ENCODE results near the gene TRIP12. TPM values are rescaled to one million over a fixed set of nuclear protein-coding genes. Genes with fewer than 3 reads are reported as not detected.

TRIP12 gene
- total RNA-seq, 4 donors from 2014 or later, result 112 to 156 (median 129) TPM

DNA sequence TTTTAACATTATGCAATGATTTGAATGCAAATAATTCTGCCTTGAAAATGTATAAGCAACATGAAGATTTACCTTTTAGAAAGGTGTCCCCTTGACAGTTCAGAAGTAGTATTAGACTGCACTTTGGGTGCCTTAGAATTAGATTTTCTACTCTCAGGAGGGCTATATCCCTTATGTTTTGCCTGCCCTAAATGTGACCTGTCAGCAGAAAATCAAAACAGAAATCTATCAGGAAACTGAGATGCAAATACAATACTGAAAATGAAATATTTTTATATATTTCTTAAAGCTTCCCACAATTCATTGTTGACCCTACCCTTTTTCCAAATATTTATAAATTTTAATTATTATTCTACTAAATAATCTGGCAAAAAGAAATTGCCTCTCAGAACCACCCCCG, 61.5 kb downstream of the TRIP12 start:
- intact Hi-C loops (cut with DNase I; ENCODE audit: low total_unique reads), result no loop called here
- DNase-seq (ENCODE audit: low spot score in 2 of 2), result no peak
- TF ChIP-seq, protein P1, sequence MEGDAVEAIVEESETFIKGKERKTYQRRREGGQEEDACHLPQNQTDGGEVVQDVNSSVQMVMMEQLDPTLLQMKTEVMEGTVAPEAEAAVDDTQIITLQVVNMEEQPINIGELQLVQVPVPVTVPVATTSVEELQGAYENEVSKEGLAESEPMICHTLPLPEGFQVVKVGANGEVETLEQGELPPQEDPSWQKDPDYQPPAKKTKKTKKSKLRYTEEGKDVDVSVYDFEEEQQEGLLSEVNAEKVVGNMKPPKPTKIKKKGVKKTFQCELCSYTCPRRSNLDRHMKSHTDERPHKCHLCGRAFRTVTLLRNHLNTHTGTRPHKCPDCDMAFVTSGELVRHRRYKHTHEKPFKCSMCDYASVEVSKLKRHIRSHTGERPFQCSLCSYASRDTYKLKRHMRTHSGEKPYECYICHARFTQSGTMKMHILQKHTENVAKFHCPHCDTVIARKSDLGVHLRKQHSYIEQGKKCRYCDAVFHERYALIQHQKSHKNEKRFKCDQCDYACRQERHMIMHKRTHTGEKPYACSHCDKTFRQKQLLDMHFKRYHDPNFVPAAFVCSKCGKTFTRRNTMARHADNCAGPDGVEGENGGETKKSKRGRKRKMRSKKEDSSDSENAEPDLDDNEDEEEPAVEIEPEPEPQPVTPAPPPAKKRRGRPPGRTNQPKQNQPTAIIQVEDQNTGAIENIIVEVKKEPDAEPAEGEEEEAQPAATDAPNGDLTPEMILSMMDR (IDR thresholded peaks at IDR 0.05), result no peak
- no peak for TF ChIP-seq POLR2A (IDR thresholded peaks at IDR 0.05)
- WGBS, 2 donors, result 96 to 98% methylated on average over 1 of the region's 1 CpG
- H3K4me3 ChIP-seq (ENCODE audit: low read depth, poor library complexity, severe bottlenecking), result no peak overlapping the region

DNA sequence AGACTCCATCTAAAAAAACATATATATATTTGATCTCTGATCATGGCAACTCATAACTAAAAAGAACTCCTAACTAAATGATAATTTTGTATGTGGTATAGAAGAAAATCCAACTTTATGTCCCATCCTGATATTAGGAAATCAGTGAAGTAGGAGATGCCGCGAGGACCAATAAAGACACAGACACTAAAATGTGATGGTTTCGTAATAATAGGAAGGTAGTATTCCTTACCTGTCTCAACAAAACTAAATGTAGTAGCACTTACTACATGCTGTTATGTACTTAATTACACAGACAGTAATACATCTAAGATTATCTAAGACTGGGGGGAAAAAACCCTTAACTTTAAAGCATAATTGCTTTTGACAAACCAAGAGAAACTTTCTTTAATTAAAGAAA, 63.5 kb downstream of the TRIP12 start:
- TF ChIP-seq POLR2A (IDR thresholded peaks at IDR 0.05), result no peak
- TF ChIP-seq, protein P1 (IDR thresholded peaks at IDR 0.05), result no peak
- WGBS, 2 donors, result 97 to 98% methylated on average over 3 of the region's 3 CpGs
- H3K4me3 ChIP-seq (ENCODE audit: low read depth, poor library complexity, severe bottlenecking), result no peak overlapping the region
- no peak for DNase-seq (ENCODE audit: low spot score in 2 of 2)
- intact Hi-C loops (cut with DNase I; ENCODE audit: low total_unique reads), result no loop called here

DNA sequence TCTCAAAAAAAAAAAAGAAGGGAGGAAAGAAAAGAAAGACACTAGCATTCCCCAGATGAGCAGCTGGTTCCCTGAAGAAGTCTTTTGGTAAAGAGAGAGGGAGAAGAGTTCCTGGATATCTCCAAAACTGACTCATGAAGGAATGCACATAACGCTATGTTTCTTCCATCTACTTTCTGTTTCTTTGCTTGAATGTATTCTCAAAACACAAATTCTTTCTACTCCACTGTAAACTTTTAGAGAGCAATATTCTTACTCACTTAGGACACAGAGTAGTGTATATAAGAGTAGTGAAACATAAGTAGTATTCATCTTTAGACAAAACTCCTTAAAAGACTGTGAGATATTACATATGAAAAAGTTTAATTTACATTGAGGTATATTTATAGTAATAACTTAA, 64.2 kb downstream of the TRIP12 start:
- 95 to 97% methylated on average over 1 of the region's 1 CpG for WGBS, 2 donors
- no peak for DNase-seq (ENCODE audit: low spot score in 2 of 2)
- H3K4me3 ChIP-seq (ENCODE audit: low read depth, poor library complexity, severe bottlenecking), result no peak overlapping the region
- TF ChIP-seq, protein P1 (IDR thresholded peaks at IDR 0.05), result no peak
- no peak for TF ChIP-seq POLR2A (IDR thresholded peaks at IDR 0.05)
- intact Hi-C loops (cut with DNase I; ENCODE audit: low total_unique reads), result no loop called here

DNA sequence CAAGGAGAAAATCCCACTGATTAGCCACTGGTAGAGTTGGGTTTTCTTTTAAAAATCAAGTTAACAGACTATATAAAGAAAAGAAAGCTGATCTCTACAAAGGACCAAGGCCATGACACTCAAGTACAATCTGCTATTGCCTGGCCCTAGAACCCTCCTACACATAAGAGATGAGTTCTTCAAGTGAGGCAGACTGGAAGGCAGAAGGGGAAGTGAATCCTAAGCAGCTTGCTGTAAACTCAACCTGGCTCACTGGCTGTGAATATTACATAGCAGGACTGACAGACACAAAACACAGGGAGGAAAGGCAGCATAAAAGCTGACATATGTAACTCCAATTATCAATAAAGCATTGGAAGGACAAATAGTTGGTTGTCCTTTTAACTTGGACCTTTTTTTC, 65.4 kb downstream of the TRIP12 start:
- TF ChIP-seq, protein P1 (IDR thresholded peaks at IDR 0.05), result no peak
- TF ChIP-seq POLR2A (IDR thresholded peaks at IDR 0.05), result no peak
- H3K4me3 ChIP-seq (ENCODE audit: low read depth, poor library complexity, severe bottlenecking), result no peak overlapping the region
- intact Hi-C loops (cut with DNase I; ENCODE audit: low total_unique reads), result no loop called here
- no peak for DNase-seq (ENCODE audit: low spot score in 2 of 2)

DNA sequence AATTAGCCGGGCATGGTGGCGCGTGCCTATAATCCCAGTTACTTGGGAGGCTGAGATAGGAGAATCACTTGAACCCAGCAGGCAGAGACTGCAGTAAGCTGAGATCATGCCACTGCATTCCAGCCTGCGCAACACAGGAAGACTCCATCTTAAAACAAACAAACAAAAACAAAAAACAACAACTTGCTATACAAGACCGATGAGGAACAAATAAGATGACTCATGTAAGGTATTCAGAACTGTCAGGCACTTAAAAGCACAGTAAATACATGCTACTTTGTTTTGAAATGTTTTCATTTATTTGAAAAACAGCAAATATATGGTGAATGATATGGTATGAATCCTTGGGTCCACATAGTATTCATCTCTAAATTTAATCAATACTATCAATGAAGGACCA, 66.7 kb downstream of the TRIP12 start:
- WGBS, 2 donors, result 90 to 94% methylated on average over 5 of the region's 5 CpGs
- intact Hi-C loops (cut with DNase I; ENCODE audit: low total_unique reads), result no loop called here
- DNase-seq (ENCODE audit: low spot score in 2 of 2), result no peak
- H3K4me3 ChIP-seq (ENCODE audit: low read depth, poor library complexity, severe bottlenecking), result no peak overlapping the region
- TF ChIP-seq POLR2A (IDR thresholded peaks at IDR 0.05), result no peak
- TF ChIP-seq, protein P1 (IDR thresholded peaks at IDR 0.05), result no peak

DNA sequence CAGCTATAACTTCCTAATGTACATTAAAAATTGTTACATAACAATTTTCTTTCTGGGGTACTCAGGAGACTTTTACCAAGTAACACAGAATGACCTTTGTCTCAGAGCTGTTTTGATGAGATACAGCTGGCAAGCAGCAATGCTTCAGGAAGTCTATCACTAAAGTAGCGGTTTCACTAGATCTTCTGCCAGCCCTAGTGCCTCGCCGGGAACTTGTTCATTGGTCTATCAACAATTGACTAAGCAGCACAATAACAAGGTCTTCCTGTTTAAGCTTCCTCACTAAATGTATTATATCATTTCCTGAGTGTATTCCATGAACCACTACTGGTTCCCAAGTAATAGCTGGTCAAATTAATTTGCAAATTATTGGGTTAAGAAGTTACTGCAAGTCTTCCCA, 69.2 kb downstream of the TRIP12 start:
- intact Hi-C loops (cut with DNase I; ENCODE audit: low total_unique reads), result no loop called here
- H3K4me3 ChIP-seq (ENCODE audit: low read depth, poor library complexity, severe bottlenecking), result no peak overlapping the region
- DNase-seq (ENCODE audit: low spot score in 2 of 2), result no peak
- no peak for TF ChIP-seq POLR2A (IDR thresholded peaks at IDR 0.05)
- TF ChIP-seq, protein P1 (IDR thresholded peaks at IDR 0.05), result no peak
- 29 to 41% methylated on average over 3 of the region's 3 CpGs for WGBS, 2 donors
